A549 (cell line): ENCODE data around the gene SAP130. TPM values are rescaled to one million over a fixed set of nuclear protein-coding genes. Genes with fewer than 3 reads are reported as not detected.

Source experiments
- ATAC-seq, 2 experiments: fragments of 200-7000 bp in 1 of 2; fragments of >200 bp in 1 of 2; cut with Nextera tagmentation in 1 of 2; cut with Tn5 transposase in 1 of 2; 3 replicates each; pipeline versions ENCODE4 v1.8.0 to v1.9.1; 2018 to 2020; ENCODE audit warnings: mild to moderate bottlenecking in 1 of 2, moderate library complexity in 1 of 2
- CTCF ChIA-PET: fragments of 300-600 bp; sonication (Branson Sonifier 250); formaldehyde crosslinking; extraction: SDS; loops from one replicate; lab custom pipeline; 2021; ENCODE audit warnings: antibody characterized with exemption, inconsistent platforms; lab: Yijun Ruan, JAX
- POLR2A ChIA-PET: fragments of 350-600 bp; formaldehyde crosslinking; extraction: SDS; loops from one replicate; lab custom pipeline; 2021; ENCODE audit warnings: antibody characterized with exemption, inconsistent platforms; lab: Yijun Ruan, JAX
- DNase-seq, 2 experiments: peaks; one replicate each; pipeline versions ENCODE4 v3.0.0 to v3.0.0-alpha.2; 2011 to 2016; ENCODE audit warnings: low read depth in 1 of 2, low spot score in 1 of 2
- FAIRE-seq: peaks from 2 replicates; lab custom pipeline; 2011; peaks lifted over from hg19 to GRCh38; lab: Jason Lieb, UNC
- H3K27ac ChIP-seq, 2 experiments: fragments of >200 bp; sonication (Bioruptor Twin); formaldehyde crosslinking; 3 replicates each; pipeline ENCODE4 v1.5.1; 2016 to 2017
- H3K4me1 ChIP-seq: fragments of >200 bp; sonication (Bioruptor Twin); formaldehyde crosslinking; 3 replicates; pipeline ENCODE4 v1.6.1; 2016
- H3K4me2 ChIP-seq: fragments of >200 bp; sonication (Bioruptor Twin); formaldehyde crosslinking; 3 replicates; pipeline ENCODE4 v1.6.1; 2016
- H3K4me3 ChIP-seq: fragments of >200 bp; sonication (Bioruptor Twin); formaldehyde crosslinking; 3 replicates; pipeline ENCODE4 v1.5.1; 2016
- H3K9me3 ChIP-seq: fragments of >200 bp; sonication (Bioruptor Twin); formaldehyde crosslinking; 3 replicates; pipeline ENCODE4 v1.6.1; 2016
- CBX8 ChIP-seq: fragments of 200-600 bp; sonication (generic); IDR thresholded peaks from 2 replicates; pipeline ENCODE4 v1.6.1; 2016
- CEBPB ChIP-seq, 2 experiments: fragments of >200 bp in 1 of 2; sonication (Bioruptor Twin) in 1 of 2; formaldehyde crosslinking in 1 of 2; IDR thresholded peaks; 2 replicates each; pipeline ENCODE4 v1.6.1; 2012 to 2016
- CHD2 ChIP-seq: fragments of 150-350 bp; IDR thresholded peaks from 2 replicates; pipeline ENCODE4 v1.6.1; 2014; ENCODE audit warnings: low read length; ENCODE audit not compliant: partially characterized antibody
- CHD4 ChIP-seq: fragments of 200-600 bp; sonication (generic); IDR thresholded peaks from 2 replicates; pipeline ENCODE4 v1.6.1; 2016; ENCODE audit warnings: antibody characterized with exemption, mild to moderate bottlenecking, borderline replicate concordance
- EP300 ChIP-seq, 2 experiments: fragments of >200 bp; sonication (Bioruptor Twin); formaldehyde crosslinking; IDR thresholded peaks; 2 replicates in 1 of 2; 3 replicates in 1 of 2; pipeline ENCODE4 v1.6.1; 2016 to 2017
- ESRRA ChIP-seq: fragments of 150-350 bp; IDR thresholded peaks from 2 replicates; pipeline ENCODE4 v1.6.1; 2014; ENCODE audit warnings: mild to moderate bottlenecking, low read length, borderline replicate concordance
- HMGXB4 ChIP-seq: fragments of 250-450 bp; sonication (Bioruptor Pico); IDR thresholded peaks from 2 replicates; pipeline ENCODE4 v1.5.0; 2021; ENCODE audit warnings: mild to moderate bottlenecking, moderate library complexity, borderline replicate concordance
- HOXB5 ChIP-seq: fragments of 250-450 bp; sonication (Bioruptor Pico); IDR thresholded peaks from 2 replicates; pipeline ENCODE4 v1.5.0; 2020; ENCODE audit warnings: mild to moderate bottlenecking, moderate library complexity
- JUNB ChIP-seq: fragments of >200 bp; sonication (Bioruptor Twin); formaldehyde crosslinking; IDR thresholded peaks from 2 replicates; pipeline ENCODE4 v1.6.1; 2016
- KDM1A ChIP-seq: fragments of 200-600 bp; sonication (generic); IDR thresholded peaks from 2 replicates; pipeline ENCODE4 v1.6.1; 2016; ENCODE audit warnings: low read depth, mild to moderate bottlenecking
- MAFK ChIP-seq: fragments of 450-650 bp; IDR thresholded peaks from 2 replicates; pipeline ENCODE4 v1.6.1; 2014; ENCODE audit not compliant: partially characterized antibody
- PHF8 ChIP-seq: fragments of 200-600 bp; sonication (generic); IDR thresholded peaks from 2 replicates; pipeline ENCODE4 v1.6.1; 2016; ENCODE audit warnings: low read depth, mild to moderate bottlenecking, antibody characterized with exemption, moderate library complexity, borderline replicate concordance
- RARB ChIP-seq: fragments of 250-450 bp; sonication (Bioruptor Pico); IDR thresholded peaks from 2 replicates; pipeline ENCODE4 v1.8.0; 2021; ENCODE audit warnings: mild to moderate bottlenecking, moderate library complexity
- RFX5 ChIP-seq: fragments of 450-650 bp; IDR thresholded peaks from 2 replicates; pipeline ENCODE4 v1.7.1; 2014; ENCODE audit warnings: antibody characterized with exemption, mild to moderate bottlenecking, moderate library complexity
- RNF2 ChIP-seq: fragments of 200-600 bp; sonication (generic); IDR thresholded peaks from 2 replicates; pipeline ENCODE4 v1.6.1; 2016; ENCODE audit warnings: low read depth, mild to moderate bottlenecking, antibody characterized with exemption, moderate library complexity, borderline replicate concordance
- SMC3 ChIP-seq: fragments of >200 bp; sonication (Bioruptor Twin); formaldehyde crosslinking; IDR thresholded peaks from 3 replicates; pipeline ENCODE4 v1.6.1; 2018; ENCODE audit warnings: inconsistent platforms
- TFCP2L1 ChIP-seq: fragments of 250-450 bp; sonication (Bioruptor Pico); IDR thresholded peaks from 2 replicates; pipeline ENCODE4 v1.5.0; 2021; ENCODE audit warnings: mild to moderate bottlenecking
- TP53 ChIP-seq: fragments of 250-450 bp; sonication (Bioruptor Pico); IDR thresholded peaks from 2 replicates; pipeline ENCODE4 v1.5.0; 2021; ENCODE audit warnings: mild to moderate bottlenecking, moderate library complexity
- ZFP36 ChIP-seq: fragments of 450-650 bp; IDR thresholded peaks from 2 replicates; pipeline ENCODE4 v1.6.1; 2014; ENCODE audit warnings: borderline replicate concordance; ENCODE audit not compliant: partially characterized antibody
- ZSCAN20 ChIP-seq: fragments of 250-450 bp; sonication (Bioruptor Pico); IDR thresholded peaks from 2 replicates; pipeline ENCODE4 v1.8.0; 2022; ENCODE audit warnings: mild to moderate bottlenecking, moderate library complexity
- WGBS: methylation state at CpG from one replicate; pipeline ENCODE4 v1.1.6; 2017; ENCODE audit errors: missing lambda C conversion rate; 5-methylcytosine and 5-hydroxymethylcytosine counted together
- polyA plus RNA-seq, 4 experiments: library from polyadenylated mRNA; depleted of rRNA in 3 of 4; stranded (reverse); fragments of >200 nt; fragmentation: RNase III in 1 of 4; extraction: RNeasy Plus Mini Kit Qiagen cat#74134 plus additional on column Dnase treatment in 1 of 4; gene quantifications; 2 replicates in 3 of 4; 3 replicates in 1 of 4; pipeline ENCODE4 v1.2.3, GENCODE V29; 2011 to 2017
- TF ChIP-seq, protein P1 (sequence below): fragments of 200-600 bp; sonication (generic); IDR thresholded peaks from 2 replicates; pipeline ENCODE4 v1.6.1; 2016; ENCODE audit warnings: antibody characterized with exemption, mild to moderate bottlenecking, moderate library complexity
- TF ChIP-seq, protein P2 (sequence below): fragments of >200 bp; sonication (Bioruptor Twin); formaldehyde crosslinking; IDR thresholded peaks from 2 replicates; pipeline ENCODE4 v1.6.1; 2016
- TF ChIP-seq, protein P3 (sequence below): fragments of >200 bp; sonication (Bioruptor Twin); formaldehyde crosslinking; IDR thresholded peaks from 3 replicates; pipeline ENCODE4 v1.5.1; 2016

SAP130 gene
- polyA plus RNA-seq, 2 of the 4 experiments (the other 2 are of a cell fraction) = 13.9 to 15.1 TPM

DNA sequence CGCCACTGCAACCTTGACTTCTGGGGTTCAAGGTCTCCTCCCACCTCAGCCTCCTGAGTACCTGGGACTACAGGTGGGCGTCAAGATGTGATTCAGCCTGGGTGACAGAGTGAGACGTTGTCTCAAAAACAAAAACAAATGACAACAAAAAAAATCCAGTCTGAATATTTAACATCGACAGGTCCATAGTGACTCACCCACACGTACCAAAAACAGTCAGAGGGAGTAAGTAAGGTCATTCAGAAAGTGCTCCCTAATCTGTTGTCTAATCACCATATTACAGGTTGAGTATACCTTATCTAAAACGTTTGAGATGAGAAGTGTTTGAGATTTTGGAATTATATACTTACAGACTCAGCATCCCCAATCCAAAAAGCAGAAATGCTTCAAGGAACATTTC lies 24.4 kb downstream of the SAP130 start:
- TF ChIP-seq RFX5 (no peak), TP53 (CRISPR knock-in tag) (no peak), KDM1A (no peak), EP300 (IDR thresholded peaks at IDR 0.05) (no peak), TFCP2L1 (CRISPR knock-in tag) (no peak), PHF8 (no peak), ZSCAN20 (no peak), ESRRA (no peak), RNF2 (no peak), HOXB5 (CRISPR knock-in tag) (no peak)
- TF ChIP-seq, protein P1, sequence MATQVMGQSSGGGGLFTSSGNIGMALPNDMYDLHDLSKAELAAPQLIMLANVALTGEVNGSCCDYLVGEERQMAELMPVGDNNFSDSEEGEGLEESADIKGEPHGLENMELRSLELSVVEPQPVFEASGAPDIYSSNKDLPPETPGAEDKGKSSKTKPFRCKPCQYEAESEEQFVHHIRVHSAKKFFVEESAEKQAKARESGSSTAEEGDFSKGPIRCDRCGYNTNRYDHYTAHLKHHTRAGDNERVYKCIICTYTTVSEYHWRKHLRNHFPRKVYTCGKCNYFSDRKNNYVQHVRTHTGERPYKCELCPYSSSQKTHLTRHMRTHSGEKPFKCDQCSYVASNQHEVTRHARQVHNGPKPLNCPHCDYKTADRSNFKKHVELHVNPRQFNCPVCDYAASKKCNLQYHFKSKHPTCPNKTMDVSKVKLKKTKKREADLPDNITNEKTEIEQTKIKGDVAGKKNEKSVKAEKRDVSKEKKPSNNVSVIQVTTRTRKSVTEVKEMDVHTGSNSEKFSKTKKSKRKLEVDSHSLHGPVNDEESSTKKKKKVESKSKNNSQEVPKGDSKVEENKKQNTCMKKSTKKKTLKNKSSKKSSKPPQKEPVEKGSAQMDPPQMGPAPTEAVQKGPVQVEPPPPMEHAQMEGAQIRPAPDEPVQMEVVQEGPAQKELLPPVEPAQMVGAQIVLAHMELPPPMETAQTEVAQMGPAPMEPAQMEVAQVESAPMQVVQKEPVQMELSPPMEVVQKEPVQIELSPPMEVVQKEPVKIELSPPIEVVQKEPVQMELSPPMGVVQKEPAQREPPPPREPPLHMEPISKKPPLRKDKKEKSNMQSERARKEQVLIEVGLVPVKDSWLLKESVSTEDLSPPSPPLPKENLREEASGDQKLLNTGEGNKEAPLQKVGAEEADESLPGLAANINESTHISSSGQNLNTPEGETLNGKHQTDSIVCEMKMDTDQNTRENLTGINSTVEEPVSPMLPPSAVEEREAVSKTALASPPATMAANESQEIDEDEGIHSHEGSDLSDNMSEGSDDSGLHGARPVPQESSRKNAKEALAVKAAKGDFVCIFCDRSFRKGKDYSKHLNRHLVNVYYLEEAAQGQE = no peak
- TF ChIP-seq, all 56 proteins: peak for 0
- no peak overlapping the region for H3K4me2 ChIP-seq
- CTCF ChIA-PET = interaction anchor here (0.9 kb wide), 1 partner anchor 137 kb away, joined by 3 read pairs; no protein-coding TSS in a partner anchor
- no peak overlapping the region for H3K4me3 ChIP-seq
- no peaks in the 10 kb centered on the region for H3K9me3 ChIP-seq
- no peak overlapping the region for H3K27ac ChIP-seq
- no peak for ATAC-seq
- POLR2A ChIA-PET = no interaction called here
- 81% methylated on average over 6 of the region's 6 CpGs for WGBS
- FAIRE-seq = no peak
- DNase-seq = no peak
- H3K4me1 ChIP-seq = no peaks in the 10 kb centered on the region

DNA sequence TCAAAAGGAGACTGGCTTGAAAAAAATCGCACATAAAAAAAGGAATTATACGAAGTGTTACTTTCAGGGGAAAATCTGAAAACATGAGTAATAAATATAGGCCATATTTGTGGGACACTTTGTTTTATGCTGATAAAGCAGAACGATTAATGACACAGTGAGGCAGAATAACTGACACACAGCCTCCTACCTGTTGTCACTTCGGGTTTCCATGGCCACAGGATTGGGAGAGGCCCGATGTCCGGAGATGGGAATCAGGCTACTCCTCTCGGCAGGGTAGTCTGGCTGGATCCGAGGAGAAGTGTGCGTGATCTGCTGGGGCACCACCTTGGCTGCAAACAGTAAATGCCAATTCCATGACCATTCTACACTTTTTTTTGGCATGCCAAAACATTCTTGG lies 31.7 kb downstream of the SAP130 start:
- Histone ChIP-seq H3K9me3 (no peaks in the 10 kb centered on the region), H3K4me1 (no peaks in the 10 kb centered on the region), H3K4me2 (no peak overlapping the region), H3K27ac (no peak overlapping the region), H3K4me3 (no peak overlapping the region)
- ChIA-PET POLR2A (no interaction called here), CTCF (no interaction called here)
- FAIRE-seq = no peak
- no peak for TF ChIP-seq HMGXB4
- TF ChIP-seq SMC3 = no peak
- TF ChIP-seq TP53 (CRISPR knock-in tag) = no peak
- TF ChIP-seq KDM1A = no peak
- peak; percentile 83 for TF ChIP-seq MAFK
- 91% methylated on average over 9 of the region's 9 CpGs for WGBS
- no peak for DNase-seq
- ATAC-seq = no peak

DNA sequence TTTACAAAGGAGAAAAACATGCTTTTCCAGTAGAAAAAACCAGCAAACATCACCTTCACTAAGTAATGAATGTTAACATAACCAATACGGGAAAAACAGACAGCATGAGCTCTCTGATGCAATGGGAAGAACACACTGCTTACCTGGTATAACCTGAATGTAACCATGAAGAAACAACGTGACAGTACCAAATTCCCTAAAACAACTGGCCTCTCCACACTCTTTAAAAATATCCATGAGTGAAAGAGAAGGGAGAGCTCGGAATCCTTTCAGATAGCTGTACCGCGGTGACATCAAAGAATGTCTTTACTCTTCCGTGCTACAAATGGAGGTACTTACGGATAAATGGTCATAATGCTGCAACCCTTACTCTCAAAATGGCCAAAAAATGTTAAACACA lies 32.1 kb downstream of the SAP130 start:
- Histone ChIP-seq H3K27ac (no peak overlapping the region), H3K4me2 (no peak overlapping the region), H3K9me3 (no peaks in the 10 kb centered on the region), H3K4me3 (no peak overlapping the region), H3K4me1 (no peaks in the 10 kb centered on the region)
- POLR2A ChIA-PET = no interaction called here
- ATAC-seq = no peak
- no peak for DNase-seq
- TF ChIP-seq RARB (CRISPR knock-in tag) = no peak
- CTCF ChIA-PET = no interaction called here
- no peak for FAIRE-seq
- WGBS = 91% methylated on average over 7 of the region's 7 CpGs

DNA sequence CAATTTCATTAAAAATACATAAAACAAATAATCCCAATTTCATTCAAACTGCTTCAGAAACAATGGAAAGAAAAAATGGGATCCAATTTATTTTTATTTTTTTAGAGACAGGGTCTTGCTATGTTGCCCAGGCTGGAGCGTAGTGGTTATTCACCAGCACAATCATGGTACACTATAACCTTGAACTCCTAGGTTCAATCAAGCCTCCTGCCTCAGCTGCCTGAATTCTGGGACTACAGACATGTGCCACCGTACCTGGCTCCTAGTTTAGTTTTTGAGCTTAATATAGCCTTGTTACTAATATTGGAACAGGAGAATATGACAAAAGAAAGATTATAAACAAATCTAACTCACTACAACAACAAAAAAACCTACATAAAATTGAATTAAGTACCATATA lies 34.2 kb downstream of the SAP130 start:
- Histone ChIP-seq H3K27ac (no peak overlapping the region), H3K9me3 (no peaks in the 10 kb centered on the region), H3K4me1 (no peaks in the 10 kb centered on the region), H3K4me3 (no peak overlapping the region), H3K4me2 (no peak overlapping the region)
- ChIA-PET CTCF (no interaction called here), POLR2A (no interaction called here)
- FAIRE-seq (no peak), DNase-seq (no peak), ATAC-seq (no peak)
- WGBS = 87% methylated on average over 2 of the region's 2 CpGs
- TF ChIP-seq CEBPB (IDR thresholded peaks at IDR 0.05) (no peak), JUNB (no peak), CHD2 (no peak), ZFP36 (no peak), MAFK (no peak), CBX8 (no peak), CHD4 (no peak)
- TF ChIP-seq, protein P2, sequence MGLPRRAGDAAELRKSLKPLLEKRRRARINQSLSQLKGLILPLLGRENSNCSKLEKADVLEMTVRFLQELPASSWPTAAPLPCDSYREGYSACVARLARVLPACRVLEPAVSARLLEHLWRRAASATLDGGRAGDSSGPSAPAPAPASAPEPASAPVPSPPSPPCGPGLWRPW = no peak
- TF ChIP-seq, protein P3, sequence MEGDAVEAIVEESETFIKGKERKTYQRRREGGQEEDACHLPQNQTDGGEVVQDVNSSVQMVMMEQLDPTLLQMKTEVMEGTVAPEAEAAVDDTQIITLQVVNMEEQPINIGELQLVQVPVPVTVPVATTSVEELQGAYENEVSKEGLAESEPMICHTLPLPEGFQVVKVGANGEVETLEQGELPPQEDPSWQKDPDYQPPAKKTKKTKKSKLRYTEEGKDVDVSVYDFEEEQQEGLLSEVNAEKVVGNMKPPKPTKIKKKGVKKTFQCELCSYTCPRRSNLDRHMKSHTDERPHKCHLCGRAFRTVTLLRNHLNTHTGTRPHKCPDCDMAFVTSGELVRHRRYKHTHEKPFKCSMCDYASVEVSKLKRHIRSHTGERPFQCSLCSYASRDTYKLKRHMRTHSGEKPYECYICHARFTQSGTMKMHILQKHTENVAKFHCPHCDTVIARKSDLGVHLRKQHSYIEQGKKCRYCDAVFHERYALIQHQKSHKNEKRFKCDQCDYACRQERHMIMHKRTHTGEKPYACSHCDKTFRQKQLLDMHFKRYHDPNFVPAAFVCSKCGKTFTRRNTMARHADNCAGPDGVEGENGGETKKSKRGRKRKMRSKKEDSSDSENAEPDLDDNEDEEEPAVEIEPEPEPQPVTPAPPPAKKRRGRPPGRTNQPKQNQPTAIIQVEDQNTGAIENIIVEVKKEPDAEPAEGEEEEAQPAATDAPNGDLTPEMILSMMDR = no peak
